HL-60 (cell line): ENCODE measurements around the gene SVIL.

Experiments used
- DNase-seq, 2 experiments: peaks; one replicate each; pipeline ENCODE4 v3.0.0-alpha.2; 2010 to 2020; ENCODE audit warnings: low read depth in 1 of 2, low spot score in 1 of 2
- H3K27ac ChIP-seq: fragments of 250-450 bp; sonication (Bioruptor Pico); replicated peaks from 2 replicates; pipeline ENCODE4 v1.5.1; 2020; ENCODE audit warnings: mild to moderate bottlenecking, moderate library complexity
- H3K27me3 ChIP-seq: fragments of 250-450 bp; sonication (Bioruptor Pico); 2 replicates; pipeline ENCODE4 v1.5.1; 2021; ENCODE audit warnings: mild to moderate bottlenecking, moderate library complexity; ENCODE audit not compliant: insufficient read depth, poor library complexity, severe bottlenecking
- H3K4me3 ChIP-seq: replicated peaks from 2 replicates; pipeline ENCODE4 v1.5.1; 2011; ENCODE audit warnings: mild to moderate bottlenecking, control low read depth, low read length; ENCODE audit not compliant: insufficient read depth
- CTCF ChIP-seq: IDR thresholded peaks from one replicate; pipeline ENCODE4 v1.5.1; 2011; ENCODE audit warnings: low read length, control low read depth, inconsistent platforms; ENCODE audit not compliant: insufficient read depth
- GABPA ChIP-seq: IDR thresholded peaks from 2 replicates; pipeline ENCODE4 v1.6.1; 2012; ENCODE audit warnings: low read depth
- POLR2AphosphoS5 ChIP-seq: IDR thresholded peaks from 2 replicates; pipeline ENCODE4 v1.6.1; 2012; ENCODE audit warnings: low read depth
- SPI1 ChIP-seq: IDR thresholded peaks from 2 replicates; pipeline ENCODE4 v1.6.1; 2012; ENCODE audit warnings: low read depth, mild to moderate bottlenecking, borderline replicate concordance
- TF ChIP-seq, protein P1 (sequence below): IDR thresholded peaks from 2 replicates; pipeline ENCODE4 v1.6.1; 2012; ENCODE audit warnings: low read depth; ENCODE audit not compliant: insufficient replicate concordance

Gene SVIL

GRCh38 chr10:29501692-29502091, 133.1 kb downstream of the SVIL start:
- no peak overlapping the region for H3K27ac ChIP-seq
- H3K27me3 ChIP-seq: no peaks in the 10 kb centered on the region
- TF ChIP-seq SPI1 (no peak), CTCF (no peak), GABPA (no peak), POLR2AphosphoS5 (no peak)
- TF ChIP-seq, protein P1, sequence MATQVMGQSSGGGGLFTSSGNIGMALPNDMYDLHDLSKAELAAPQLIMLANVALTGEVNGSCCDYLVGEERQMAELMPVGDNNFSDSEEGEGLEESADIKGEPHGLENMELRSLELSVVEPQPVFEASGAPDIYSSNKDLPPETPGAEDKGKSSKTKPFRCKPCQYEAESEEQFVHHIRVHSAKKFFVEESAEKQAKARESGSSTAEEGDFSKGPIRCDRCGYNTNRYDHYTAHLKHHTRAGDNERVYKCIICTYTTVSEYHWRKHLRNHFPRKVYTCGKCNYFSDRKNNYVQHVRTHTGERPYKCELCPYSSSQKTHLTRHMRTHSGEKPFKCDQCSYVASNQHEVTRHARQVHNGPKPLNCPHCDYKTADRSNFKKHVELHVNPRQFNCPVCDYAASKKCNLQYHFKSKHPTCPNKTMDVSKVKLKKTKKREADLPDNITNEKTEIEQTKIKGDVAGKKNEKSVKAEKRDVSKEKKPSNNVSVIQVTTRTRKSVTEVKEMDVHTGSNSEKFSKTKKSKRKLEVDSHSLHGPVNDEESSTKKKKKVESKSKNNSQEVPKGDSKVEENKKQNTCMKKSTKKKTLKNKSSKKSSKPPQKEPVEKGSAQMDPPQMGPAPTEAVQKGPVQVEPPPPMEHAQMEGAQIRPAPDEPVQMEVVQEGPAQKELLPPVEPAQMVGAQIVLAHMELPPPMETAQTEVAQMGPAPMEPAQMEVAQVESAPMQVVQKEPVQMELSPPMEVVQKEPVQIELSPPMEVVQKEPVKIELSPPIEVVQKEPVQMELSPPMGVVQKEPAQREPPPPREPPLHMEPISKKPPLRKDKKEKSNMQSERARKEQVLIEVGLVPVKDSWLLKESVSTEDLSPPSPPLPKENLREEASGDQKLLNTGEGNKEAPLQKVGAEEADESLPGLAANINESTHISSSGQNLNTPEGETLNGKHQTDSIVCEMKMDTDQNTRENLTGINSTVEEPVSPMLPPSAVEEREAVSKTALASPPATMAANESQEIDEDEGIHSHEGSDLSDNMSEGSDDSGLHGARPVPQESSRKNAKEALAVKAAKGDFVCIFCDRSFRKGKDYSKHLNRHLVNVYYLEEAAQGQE: no peak
- no peak for DNase-seq
- H3K4me3 ChIP-seq: no peak overlapping the region

DNA sequence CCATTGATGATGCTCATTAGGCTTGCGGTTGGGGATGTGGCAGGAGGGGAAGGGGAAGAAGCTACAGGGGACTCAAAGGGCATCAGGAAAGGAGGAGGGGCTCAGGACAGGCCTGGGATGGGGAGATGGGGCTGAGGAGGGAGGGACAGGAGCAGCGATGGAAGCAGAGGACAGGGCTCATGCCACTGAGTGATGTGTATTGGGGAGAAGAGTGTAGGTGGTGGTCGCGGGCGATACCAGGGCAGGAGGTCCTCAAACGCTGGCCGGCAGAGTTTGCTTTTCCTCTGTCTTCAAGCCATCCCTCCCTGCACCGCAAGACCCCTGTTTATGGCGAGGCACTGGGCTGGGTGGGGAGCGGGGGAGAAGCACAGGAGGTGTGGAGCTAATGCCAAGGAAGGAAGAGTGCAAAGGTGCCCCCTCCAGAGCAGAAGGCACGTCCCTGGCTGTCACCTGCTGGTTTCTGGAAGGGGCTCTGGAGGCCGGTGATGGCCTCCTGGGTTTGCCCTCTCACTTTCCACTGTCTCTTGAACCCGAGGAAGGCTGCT, 134.7 kb downstream of the SVIL start:
- TF ChIP-seq CTCF: no peak
- TF ChIP-seq GABPA: no peak
- TF ChIP-seq SPI1: no peak
- Histone ChIP-seq H3K4me3 (no peak overlapping the region), H3K27ac (no peak overlapping the region), H3K27me3 (no peaks in the 10 kb centered on the region)
- no peak for DNase-seq

DNA sequence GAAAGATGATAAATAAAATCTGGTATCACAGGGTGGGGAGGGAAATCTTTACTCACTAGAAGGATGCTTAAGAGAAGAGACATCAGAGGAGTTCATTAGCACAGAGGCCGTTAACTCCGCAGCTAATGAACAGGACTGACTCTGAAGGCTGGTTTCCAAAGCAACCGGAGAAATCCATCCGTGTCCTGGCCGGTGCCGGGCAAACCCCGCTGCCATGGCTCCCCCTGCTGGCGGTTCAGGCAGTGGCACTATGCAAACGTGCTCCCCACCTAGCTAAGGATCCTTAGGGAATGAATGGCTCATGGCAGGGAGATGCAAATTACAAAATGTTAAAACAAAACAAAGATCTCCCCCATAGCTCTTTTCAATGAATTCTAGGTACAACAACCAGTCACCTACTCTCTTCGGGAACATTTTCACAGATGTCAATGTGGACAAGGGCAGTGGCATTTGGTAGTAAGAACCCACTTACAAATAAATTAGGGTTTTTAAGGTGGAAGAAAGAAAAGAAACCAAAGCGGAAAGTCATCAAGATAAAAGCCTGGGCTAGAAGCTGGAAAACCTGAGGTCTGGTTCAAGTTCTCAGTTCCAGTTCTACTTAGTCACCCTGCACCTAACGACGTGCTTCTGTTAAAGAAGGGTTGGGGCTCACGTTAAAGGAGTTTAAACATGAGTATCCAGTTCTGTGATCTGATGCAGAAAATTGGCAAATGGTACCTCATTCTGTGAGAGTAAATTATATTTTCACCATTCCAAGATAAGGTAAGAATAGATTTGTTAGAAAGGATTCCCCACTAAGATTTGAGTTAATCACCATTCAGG, 138.2 kb downstream of the SVIL start:
- no peak overlapping the region for H3K27ac ChIP-seq
- peak; percentile 64 for TF ChIP-seq CTCF
- TF ChIP-seq POLR2AphosphoS5: no peak
- peak in 1 of 2 experiments; percentile 50 for DNase-seq
- no peaks in the 10 kb centered on the region for H3K27me3 ChIP-seq
- H3K4me3 ChIP-seq: no peak overlapping the region

GRCh38 chr10:29495366-29495765, 139.4 kb downstream of the SVIL start:
- no peak overlapping the region for H3K4me3 ChIP-seq
- H3K27me3 ChIP-seq: no peaks in the 10 kb centered on the region
- TF ChIP-seq, protein P1: no peak
- TF ChIP-seq CTCF (no peak), POLR2AphosphoS5 (no peak), SPI1 (no peak), GABPA (no peak)
- no peak overlapping the region for H3K27ac ChIP-seq
- DNase-seq: no peak
